Muscle of leg (tissue), 11 donors: ENCODE data around the gene PNLIPRP2. TPM values are rescaled to one million over a fixed set of nuclear protein-coding genes. Genes with fewer than 3 reads are reported as not detected.

Experiments used
- DNase-seq: peaks from one replicate; pipeline ENCODE4 v3.0.0; 2013
- H3K27ac ChIP-seq: one replicate; pipeline ENCODE4 v1.5.1; 2013; ENCODE audit warnings: mild to moderate bottlenecking, low read length, control low read depth
- H3K27me3 ChIP-seq: one replicate; pipeline ENCODE4 v1.6.1; 2013; ENCODE audit warnings: low read length; ENCODE audit not compliant: control insufficient read depth, insufficient read depth
- H3K36me3 ChIP-seq: one replicate; pipeline ENCODE4 v1.6.1; 2013; ENCODE audit warnings: low read length; ENCODE audit not compliant: control insufficient read depth, insufficient read depth
- H3K4me1 ChIP-seq: one replicate; pipeline ENCODE4 v1.6.1; 2013; ENCODE audit warnings: low read length; ENCODE audit not compliant: control insufficient read depth, insufficient read depth
- H3K4me3 ChIP-seq: one replicate; pipeline ENCODE4 v1.5.1; 2013; ENCODE audit warnings: low read length, control low read depth
- H3K9me3 ChIP-seq: replicated peaks from 2 replicates; pipeline ENCODE4 v1.6.1; 2013; ENCODE audit warnings: low read depth, low read length; ENCODE audit not compliant: control insufficient read depth
- WGBS: methylation state at CpG from one replicate; pipeline ENCODE4 v1.1.5; 2013; ENCODE audit warnings: missing lambda C conversion rate; ENCODE audit not compliant: insufficient coverage; 5-methylcytosine and 5-hydroxymethylcytosine counted together
- polyA plus RNA-seq, 8 donors: library from polyadenylated mRNA; unstranded; fragments of 120-200 nt; gene quantifications; one replicate each; pipeline versions ENCODE4 v1.2.1 to v1.2.3, GENCODE V29; 2013; ENCODE audit warnings: inconsistent platforms in 1 of 8, low replicate concordance in 1 of 8; ENCODE audit not compliant: insufficient read length in 8 of 8, insufficient read depth in 1 of 8
- total RNA-seq: library from RNA; stranded (reverse); fragments of 120-200 nt; gene quantifications from one replicate; pipeline ENCODE4 v1.2.4, GENCODE V29; 2013

PNLIPRP2 gene
- total and polyA plus RNA-seq, 9 donors = 0.20 to 0.51 (median 0.46) TPM; not detected in 3

DNA sequence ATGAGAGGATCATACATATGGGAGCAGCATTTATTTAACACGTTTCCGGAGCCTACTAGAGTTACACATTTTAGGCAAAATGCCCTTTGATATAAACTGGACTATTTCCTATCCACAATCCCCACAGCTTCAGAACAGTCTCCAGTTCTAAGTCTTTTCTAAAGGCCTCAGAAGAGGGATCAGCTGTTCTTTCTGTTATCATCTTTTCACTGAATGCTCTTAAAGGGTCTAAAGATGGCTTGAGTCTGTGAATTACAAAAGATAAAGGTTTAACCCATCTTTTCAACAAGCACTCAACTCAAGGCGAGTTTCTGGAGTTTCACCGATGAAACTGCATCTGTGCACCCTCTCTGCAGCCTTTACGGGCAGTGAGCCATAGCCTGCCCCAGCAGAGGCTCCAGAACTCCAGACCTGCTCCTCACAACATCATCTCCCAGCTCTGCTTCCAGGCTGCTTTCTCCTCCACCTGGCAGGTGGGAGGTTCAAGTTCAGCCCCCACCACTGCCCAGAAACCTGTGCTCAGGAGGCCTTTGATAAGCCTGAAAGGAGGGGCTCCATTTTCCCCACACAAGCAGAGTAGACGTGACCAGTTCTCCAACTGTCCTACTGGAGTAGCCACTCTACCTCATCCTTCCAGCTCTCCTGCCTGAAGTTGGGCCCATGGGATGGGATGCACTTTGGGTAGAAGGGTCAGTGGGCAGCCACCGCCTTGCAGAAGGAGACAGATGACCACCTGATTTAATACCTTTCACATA is 68.2 kb downstream of the PNLIPRP2 start:
- Histone ChIP-seq H3K4me3 (no peak overlapping the region), H3K9me3 (no peaks in the 10 kb centered on the region), H3K36me3 (no peaks in the 10 kb centered on the region), H3K4me1 (peaks cover 50% of the 10 kb centered on the region), H3K27me3 (no peaks in the 10 kb centered on the region), H3K27ac (peak overlapping the region; percentile 59)
- DNase-seq = no peak
- 60% methylated on average over 3 of the region's 7 CpGs for WGBS

- H3K9me3 ChIP-seq = no peaks in the 10 kb centered on the region
- peaks cover 50% of the 10 kb centered on the region for H3K4me1 ChIP-seq
- WGBS = 100% methylated on average over 1 of the region's 4 CpGs
- no peak overlapping the region for H3K4me3 ChIP-seq
- no peak overlapping the region for H3K27ac ChIP-seq
- no peaks in the 10 kb centered on the region for H3K27me3 ChIP-seq
- no peak for DNase-seq
- no peaks in the 10 kb centered on the region for H3K36me3 ChIP-seq
These were observed 69.0 kb downstream of the PNLIPRP2 start for GRCh38 chr10:116689744-116690143.

DNA sequence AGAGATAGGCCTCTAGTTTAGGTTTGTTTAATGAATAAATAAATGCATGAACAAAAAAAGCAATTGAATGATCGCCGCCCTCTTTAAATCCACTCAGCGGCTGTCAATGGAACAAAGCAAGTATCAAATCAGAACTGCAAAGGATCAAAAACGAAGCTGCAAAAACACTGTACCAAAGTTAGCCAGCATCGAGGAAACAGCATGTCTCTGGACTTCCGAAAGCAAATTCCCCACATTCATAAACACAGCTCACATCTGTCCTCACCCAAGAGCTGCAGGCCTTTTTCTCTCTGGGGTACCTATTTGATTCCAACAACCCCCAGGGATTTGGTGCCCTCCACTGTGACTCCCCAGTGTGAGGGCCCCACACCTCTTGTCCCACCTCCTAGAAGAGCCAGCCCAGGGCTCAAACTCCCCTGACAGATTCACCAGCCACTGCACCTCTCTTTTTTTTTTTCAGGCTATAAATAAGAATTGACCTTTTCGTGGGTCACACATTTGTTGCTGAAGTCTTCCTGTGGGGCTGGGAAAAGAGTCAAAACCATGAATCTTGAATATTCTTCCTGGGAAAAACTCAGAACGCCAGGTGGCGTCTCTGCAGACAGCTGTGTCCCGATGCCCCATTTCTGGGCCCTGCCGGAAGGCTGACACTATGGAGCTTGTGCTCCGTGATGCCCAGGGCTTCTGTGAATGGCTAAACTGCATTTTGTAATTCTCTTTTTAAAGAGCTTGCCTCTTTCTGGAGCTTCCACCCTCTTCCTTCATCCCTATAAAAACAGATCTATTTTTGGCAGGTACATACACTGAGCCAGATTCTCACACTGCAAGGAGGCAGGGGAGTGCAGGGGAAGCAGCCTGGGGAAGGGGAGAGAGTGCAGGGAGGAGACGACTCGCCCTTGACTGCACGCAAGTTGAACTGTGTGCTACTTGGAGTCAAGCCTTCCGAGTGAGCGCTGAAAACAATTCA is 69.9 kb downstream of the PNLIPRP2 start:
- Histone ChIP-seq H3K27ac (peak overlapping the region; percentile 59), H3K4me3 (no peak overlapping the region)
- peak; percentile 84 for DNase-seq

DNA sequence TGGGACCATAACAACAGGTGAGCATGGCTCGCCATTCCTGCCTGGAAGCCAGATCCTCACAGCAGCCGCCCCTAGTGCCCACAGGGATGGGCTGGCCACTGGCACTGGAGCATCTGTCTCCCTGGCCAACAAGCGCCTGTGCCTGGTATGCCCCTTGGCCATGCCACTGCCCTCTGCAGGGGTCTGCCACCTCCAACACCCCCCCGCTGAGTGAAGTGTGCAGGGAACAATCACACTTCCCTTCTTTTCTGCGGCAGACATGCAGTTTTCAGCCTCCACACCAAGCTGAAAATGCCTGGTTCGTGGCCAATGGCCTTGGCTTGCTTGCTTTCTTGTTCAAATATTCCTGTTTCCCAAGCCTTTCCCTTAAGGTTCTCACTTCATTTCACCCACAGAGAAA is 70.9 kb downstream of the PNLIPRP2 start:
- peak overlapping the region; percentile 59 for H3K27ac ChIP-seq
- H3K4me1 ChIP-seq = peaks cover 50% of the 10 kb centered on the region
- DNase-seq = peak; percentile 89

More for the DNA sequence above, 69.9 kb downstream of the PNLIPRP2 start:
- Histone ChIP-seq H3K4me1 (peaks cover 50% of the 10 kb centered on the region), H3K36me3 (no peaks in the 10 kb centered on the region), H3K9me3 (no peaks in the 10 kb centered on the region), H3K27me3 (no peaks in the 10 kb centered on the region)
- 27% methylated on average over 15 of the region's 17 CpGs for WGBS

DNA sequence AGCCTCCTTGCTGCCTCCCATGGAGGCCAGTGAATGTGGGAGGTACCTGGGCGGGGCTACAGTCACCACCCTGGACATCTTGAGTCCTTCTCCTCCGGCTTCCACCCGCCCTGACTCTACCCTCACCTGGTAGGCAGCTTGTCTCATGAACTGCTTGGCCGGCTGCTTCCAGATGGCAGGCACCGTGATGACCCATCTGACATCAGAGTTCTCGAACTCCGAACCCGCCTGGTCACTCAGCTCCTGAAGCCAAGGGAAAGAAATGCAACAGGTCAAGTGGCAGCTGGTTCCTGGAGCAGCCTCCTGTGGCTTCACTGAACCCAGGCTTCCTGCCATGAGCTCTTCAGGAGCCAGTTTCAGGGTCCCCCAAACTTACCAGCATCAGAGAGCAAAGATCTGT is 71.5 kb downstream of the PNLIPRP2 start:
- Histone ChIP-seq H3K27ac (peak overlapping the region; percentile 29), H3K9me3 (no peaks in the 10 kb centered on the region), H3K4me3 (no peak overlapping the region), H3K36me3 (no peaks in the 10 kb centered on the region), H3K4me1 (peaks cover 48% of the 10 kb centered on the region), H3K27me3 (peaks cover 2% of the 10 kb centered on the region)
- no peak for DNase-seq
- WGBS = 87% methylated on average over 7 of the region's 8 CpGs

More for the DNA sequence above, 70.9 kb downstream of the PNLIPRP2 start:
- H3K4me3 ChIP-seq = no peak overlapping the region
- H3K36me3 ChIP-seq = no peaks in the 10 kb centered on the region
- WGBS = 34% methylated on average over 4 of the region's 6 CpGs
- peaks cover 2% of the 10 kb centered on the region for H3K27me3 ChIP-seq
- H3K9me3 ChIP-seq = no peaks in the 10 kb centered on the region

- Histone ChIP-seq H3K4me3 (no peak overlapping the region), H3K27ac (no peak overlapping the region), H3K36me3 (no peaks in the 10 kb centered on the region), H3K9me3 (no peaks in the 10 kb centered on the region), H3K27me3 (peaks cover 2% of the 10 kb centered on the region), H3K4me1 (peaks cover 31% of the 10 kb centered on the region)
- no peak for DNase-seq
- WGBS = 51% methylated on average over 14 of the region's 14 CpGs
These were observed 73.6 kb downstream of the PNLIPRP2 start for GRCh38 chr10:116694243-116694926.

Other genes starting within 250 kb of the PNLIPRP2 start
- gene PNLIPRP3, start 193.1 kb upstream of the PNLIPRP2 start, total RNA-seq = 0.04 TPM
- gene PNLIPRP3, start 193.1 kb upstream of the PNLIPRP2 start, polyA plus RNA-seq = under 1 TPM in 3 of 8 donors, not detected in 5; 0.05 to 0.08 (median 0.05) TPM
- gene PNLIP, start 75.0 kb upstream of the PNLIPRP2 start, total RNA-seq = 0.18 TPM
- under 1 TPM in 4 of 8 donors, not detected in 4; 0.12 to 0.20 (median 0.15) TPM for gene PNLIP, start 75.0 kb upstream of the PNLIPRP2 start, polyA plus RNA-seq
- not detected for gene PNLIPRP1, start 30.0 kb upstream of the PNLIPRP2 start, total RNA-seq
- gene PNLIPRP1, start 30.0 kb upstream of the PNLIPRP2 start, polyA plus RNA-seq = under 1 TPM in 2 of 8 donors, not detected in 6; 0.15 to 0.18 TPM
- gene HSPA12A, start 121.6 kb downstream of the PNLIPRP2 start, total RNA-seq = 6.3 TPM
- gene HSPA12A, start 121.6 kb downstream of the PNLIPRP2 start, polyA plus RNA-seq = 10 to 100 TPM in 1 of 8 donors, 1 to 10 TPM in 7; 5.5 to 10.8 (median 7.6) TPM
- 0.44 TPM for gene ENO4, start 228.5 kb downstream of the PNLIPRP2 start, total RNA-seq
- under 1 TPM; 0.18 to 0.79 (median 0.52) TPM for gene ENO4, start 228.5 kb downstream of the PNLIPRP2 start, polyA plus RNA-seq